ENCODE data around the gene PLCH2.
"Not testable (repeated sequence)": the region's sequence is repeated elsewhere in the genome, so short reads cannot be mapped to it uniquely, and the experiment has no call there.

Gene PLCH2

GRCh38 chr1:2546515-2547209 lies 70.6 kb downstream of the PLCH2 start:
- no peaks in the 10 kb centered on the region for H3K36me3 ChIP-seq (ENCODE audit: control insufficient read depth, insufficient read depth, low read length)
- H3K27me3 ChIP-seq (replicated peaks; ENCODE audit: control insufficient read depth, insufficient read depth, low read length), result no peaks in the 10 kb centered on the region; the same call in 1 of the 2 replicates
- TF ChIP-seq, protein P1, sequence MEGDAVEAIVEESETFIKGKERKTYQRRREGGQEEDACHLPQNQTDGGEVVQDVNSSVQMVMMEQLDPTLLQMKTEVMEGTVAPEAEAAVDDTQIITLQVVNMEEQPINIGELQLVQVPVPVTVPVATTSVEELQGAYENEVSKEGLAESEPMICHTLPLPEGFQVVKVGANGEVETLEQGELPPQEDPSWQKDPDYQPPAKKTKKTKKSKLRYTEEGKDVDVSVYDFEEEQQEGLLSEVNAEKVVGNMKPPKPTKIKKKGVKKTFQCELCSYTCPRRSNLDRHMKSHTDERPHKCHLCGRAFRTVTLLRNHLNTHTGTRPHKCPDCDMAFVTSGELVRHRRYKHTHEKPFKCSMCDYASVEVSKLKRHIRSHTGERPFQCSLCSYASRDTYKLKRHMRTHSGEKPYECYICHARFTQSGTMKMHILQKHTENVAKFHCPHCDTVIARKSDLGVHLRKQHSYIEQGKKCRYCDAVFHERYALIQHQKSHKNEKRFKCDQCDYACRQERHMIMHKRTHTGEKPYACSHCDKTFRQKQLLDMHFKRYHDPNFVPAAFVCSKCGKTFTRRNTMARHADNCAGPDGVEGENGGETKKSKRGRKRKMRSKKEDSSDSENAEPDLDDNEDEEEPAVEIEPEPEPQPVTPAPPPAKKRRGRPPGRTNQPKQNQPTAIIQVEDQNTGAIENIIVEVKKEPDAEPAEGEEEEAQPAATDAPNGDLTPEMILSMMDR (IDR thresholded peaks at IDR 0.05; ENCODE audit: insufficient read depth, low read length, poor library complexity, severe bottlenecking), result no peak
- peak overlapping the region; percentile 77 for H3K4me3 ChIP-seq (replicated peaks; ENCODE audit: low read depth, low read length)
- DNase-seq (ENCODE audit: extremely low read depth, insufficient read length), result peak; percentile 90

GRCh38 chr1:2547210-2548067 lies 71.3 kb downstream of the PLCH2 start:
- Histone ChIP-seq H3K4me3 (replicated peaks; ENCODE audit: low read depth, low read length) (peak overlapping the region; percentile 77), H3K36me3 (ENCODE audit: control insufficient read depth, insufficient read depth, low read length) (no peaks in the 10 kb centered on the region), H3K27me3 (replicated peaks; ENCODE audit: control insufficient read depth, insufficient read depth, low read length) (no peaks in the 10 kb centered on the region; the same call in 1 of the 2 replicates)
- TF ChIP-seq, protein P1 (IDR thresholded peaks at IDR 0.05; ENCODE audit: insufficient read depth, low read length, poor library complexity, severe bottlenecking), result no peak
- DNase-seq (ENCODE audit: extremely low read depth, insufficient read length), result peak; percentile 80

GRCh38 chr1:2548068-2548589 lies 72.0 kb downstream of the PLCH2 start:
- DNase-seq (ENCODE audit: extremely low read depth, insufficient read length), result peak; percentile 83
- Histone ChIP-seq H3K4me3 (replicated peaks; ENCODE audit: low read depth, low read length) (peak overlapping the region; percentile 77), H3K36me3 (ENCODE audit: control insufficient read depth, insufficient read depth, low read length) (no peaks in the 10 kb centered on the region), H3K27me3 (replicated peaks; ENCODE audit: control insufficient read depth, insufficient read depth, low read length) (no peaks in the 10 kb centered on the region; the same call in 1 of the 2 replicates)
- TF ChIP-seq, protein P1 (IDR thresholded peaks at IDR 0.05; ENCODE audit: insufficient read depth, low read length, poor library complexity, severe bottlenecking), result peak; percentile 93

- not testable (repeated sequence) for H3K36me3 ChIP-seq (ENCODE audit: control insufficient read depth, insufficient read depth, low read length); H3K27me3 ChIP-seq (replicated peaks; ENCODE audit: control insufficient read depth, insufficient read depth, low read length)
- DNase-seq (ENCODE audit: extremely low read depth, insufficient read length), result peak; percentile 57
- H3K4me3 ChIP-seq (replicated peaks; ENCODE audit: low read depth, low read length), result peak overlapping the region; percentile 29
Measured at GRCh38 chr1:2549367-2550029, 73.4 kb downstream of the PLCH2 start.

GRCh38 chr1:2550309-2550861 lies 74.3 kb downstream of the PLCH2 start:
- H3K36me3 ChIP-seq (ENCODE audit: control insufficient read depth, insufficient read depth, low read length); DNase-seq (ENCODE audit: extremely low read depth, insufficient read length); H3K4me3 ChIP-seq (replicated peaks; ENCODE audit: low read depth, low read length); H3K27me3 ChIP-seq (replicated peaks; ENCODE audit: control insufficient read depth, insufficient read depth, low read length): not testable (repeated sequence)

- not testable (repeated sequence) for H3K36me3 ChIP-seq (ENCODE audit: control insufficient read depth, insufficient read depth, low read length)
Measured at GRCh38 chr1:2551544-2551943, 75.5 kb downstream of the PLCH2 start.

More at GRCh38 chr1:2551544-2551943, 75.5 kb downstream of the PLCH2 start:
- H3K4me3 ChIP-seq (replicated peaks; ENCODE audit: low read depth, low read length); DNase-seq (ENCODE audit: extremely low read depth, insufficient read length); H3K27me3 ChIP-seq (replicated peaks; ENCODE audit: control insufficient read depth, insufficient read depth, low read length): not testable (repeated sequence)
